Right renal pelvis (tissue), 4 donors: ENCODE measurements around the gene PPP2R2B. TPM values are rescaled to one million over a fixed set of nuclear protein-coding genes. Genes with fewer than 3 reads are reported as not detected.

Source experiments
- DNase-seq, 4 donors: peaks; one replicate each; pipeline ENCODE4 v3.0.0-alpha.2; 2013; ENCODE audit warnings: low read depth in 4 of 4, low spot score in 3 of 4, missing footprints in 1 of 4
- polyA plus RNA-seq, 4 donors: library from polyadenylated mRNA; unstranded; fragments of 120-200 nt; gene quantifications; one replicate each; pipeline ENCODE4 v1.2.1, GENCODE V29; 2013; ENCODE audit not compliant: insufficient read length in 4 of 4

PPP2R2B gene
- polyA plus RNA-seq, 4 donors: 14.4 to 18.2 (median 15.1) TPM

DNA sequence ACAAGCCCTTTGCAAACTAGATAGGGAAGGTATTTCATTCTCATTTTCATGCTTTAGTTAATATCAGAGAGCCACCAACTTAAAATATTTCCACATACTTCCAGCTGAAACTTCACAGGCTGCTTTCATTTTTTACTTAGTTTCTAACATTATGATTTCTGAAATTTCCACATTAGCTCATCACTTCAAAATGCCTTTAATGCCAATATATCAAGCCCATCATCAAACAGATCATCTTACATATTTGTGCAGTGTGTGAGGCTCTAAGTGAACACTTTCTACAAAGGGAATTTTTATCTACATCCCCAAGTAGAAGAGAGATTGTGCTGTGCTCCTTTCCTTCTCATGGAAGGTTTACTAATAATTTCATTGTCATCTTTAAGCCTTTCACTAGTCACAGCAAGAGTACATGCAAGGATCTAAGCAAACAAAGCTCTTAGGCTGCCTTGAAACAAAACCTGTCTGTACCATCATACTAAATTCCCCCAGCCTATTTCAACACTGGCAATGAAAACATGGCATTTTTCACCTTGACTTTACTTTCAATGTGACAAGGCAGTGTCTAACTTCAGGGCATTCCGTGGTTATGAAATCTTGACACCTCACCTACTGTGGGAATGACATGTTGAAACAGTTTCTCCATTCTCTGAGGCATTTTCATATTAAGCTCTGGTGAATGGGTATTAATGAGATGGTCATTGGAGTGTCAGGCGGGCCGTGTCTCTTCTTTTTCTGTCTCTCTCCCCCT is 45.4 kb downstream of the PPP2R2B start:
- DNase-seq: no peak

DNA sequence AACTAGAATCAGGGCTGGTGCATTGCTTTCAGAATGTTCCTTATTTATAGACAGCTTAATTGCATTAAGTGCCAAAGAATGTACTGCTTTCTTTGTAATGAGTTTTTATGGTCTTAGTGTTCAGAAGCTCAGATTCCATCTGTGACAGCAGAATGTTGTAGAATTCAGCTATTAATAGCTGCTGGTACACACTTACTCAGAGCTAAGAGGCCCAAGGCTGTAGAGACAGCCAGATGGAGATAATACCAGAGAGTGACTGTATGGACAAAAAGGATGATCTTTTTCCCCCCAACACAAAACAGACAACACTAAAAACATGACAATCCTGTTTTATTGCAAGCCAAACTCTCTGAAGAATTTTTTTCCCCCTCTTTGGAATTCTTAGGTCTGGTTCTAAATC is 50.2 kb downstream of the PPP2R2B start:
- no peak for DNase-seq

DNA sequence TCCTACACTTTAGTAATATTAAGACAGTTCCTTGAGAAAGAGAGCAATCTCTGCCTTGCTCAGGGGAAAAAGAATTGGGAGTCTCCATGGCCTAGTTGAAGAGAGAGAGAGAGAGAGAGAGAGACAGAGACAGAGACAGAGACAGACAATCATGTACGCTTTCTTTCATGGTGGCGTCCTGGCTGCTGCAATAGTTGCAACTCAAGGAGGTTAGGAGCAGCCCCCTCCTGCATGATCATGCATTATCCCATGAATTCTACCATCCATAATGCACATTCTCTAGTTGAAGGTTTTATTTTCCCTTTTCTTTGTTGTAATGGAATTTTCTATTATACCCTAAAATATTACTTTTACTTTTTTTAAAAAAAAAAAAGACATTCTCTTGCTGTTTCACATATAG is 50.7 kb downstream of the PPP2R2B start:
- no peak for DNase-seq

GRCh38 chr5:146825033-146825432 is 53.5 kb downstream of the PPP2R2B start:
- peak; percentile 37 to 49 (median 42) for DNase-seq

GRCh38 chr5:146821732-146822131 is 56.8 kb downstream of the PPP2R2B start:
- no peak for DNase-seq

DNA sequence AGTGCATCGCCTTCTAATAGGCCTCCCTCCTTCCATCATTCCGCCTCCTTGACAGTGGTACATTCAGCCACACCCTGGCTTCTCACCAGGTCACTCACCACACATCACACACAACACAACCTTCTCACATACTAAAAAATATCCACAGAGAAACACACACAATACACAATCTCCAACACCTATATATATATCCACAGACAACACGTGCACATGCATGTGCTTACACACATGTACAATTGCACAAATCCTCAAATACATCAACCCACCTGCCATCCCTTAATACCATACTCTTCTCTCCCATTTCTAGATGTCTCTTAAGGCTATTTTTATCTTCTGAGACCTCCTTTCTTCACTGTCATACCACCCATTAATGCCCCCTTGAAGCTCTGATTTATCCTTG is 57.6 kb downstream of the PPP2R2B start:
- no peak for DNase-seq

- DNase-seq: no peak
Measured at GRCh38 chr5:146818822-146819221, 59.7 kb downstream of the PPP2R2B start.

DNA sequence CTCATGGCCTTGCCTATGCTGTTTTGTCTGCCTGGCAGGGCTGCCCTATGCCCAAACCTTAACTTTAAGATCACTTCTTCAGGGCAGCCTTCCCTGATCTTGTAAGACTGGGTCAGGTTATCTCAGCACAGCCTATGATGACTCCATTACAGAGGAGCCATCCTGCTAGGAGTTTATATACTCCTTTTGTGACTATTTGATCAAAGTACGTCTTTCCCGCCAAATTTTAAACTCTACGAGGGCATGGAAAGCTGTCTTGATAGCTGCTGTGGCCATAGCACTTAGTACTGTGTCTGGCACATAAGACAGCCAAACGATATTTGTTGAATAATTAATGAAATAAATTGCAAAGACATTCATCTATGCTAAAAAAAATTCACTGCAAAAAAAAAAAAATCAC is 60.6 kb downstream of the PPP2R2B start:
- no peak for DNase-seq

DNA sequence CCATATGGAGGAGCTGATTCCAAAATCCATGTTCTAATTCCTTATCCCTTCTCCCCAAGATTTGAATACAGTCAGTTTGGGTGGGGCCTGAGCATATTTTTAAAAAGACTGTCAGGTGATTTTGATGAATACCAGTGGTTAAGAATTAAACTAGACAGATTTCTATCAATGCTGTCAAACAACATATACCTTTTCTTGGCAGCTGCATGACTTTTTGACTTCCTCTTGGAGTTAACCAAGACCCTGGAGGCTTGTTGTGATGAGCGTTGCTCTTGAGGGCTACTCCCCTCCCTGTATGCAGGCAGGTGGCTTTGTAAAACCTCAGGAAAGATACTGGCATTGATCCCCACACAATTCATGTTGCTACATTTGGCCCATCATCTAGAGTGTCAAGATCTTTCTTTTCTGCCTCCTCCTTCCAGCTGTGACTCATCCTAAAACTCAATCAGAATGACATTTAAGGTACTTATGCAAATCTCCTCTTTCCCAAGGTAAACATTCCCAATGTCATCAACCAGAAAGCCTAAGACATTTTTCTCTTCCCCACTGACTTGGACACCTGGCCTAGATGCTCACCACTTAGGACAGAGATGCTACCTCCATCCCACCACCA is 61.7 kb downstream of the PPP2R2B start:
- no peak for DNase-seq

GRCh38 chr5:146815411-146815810 is 63.1 kb downstream of the PPP2R2B start:
- no peak for DNase-seq

DNA sequence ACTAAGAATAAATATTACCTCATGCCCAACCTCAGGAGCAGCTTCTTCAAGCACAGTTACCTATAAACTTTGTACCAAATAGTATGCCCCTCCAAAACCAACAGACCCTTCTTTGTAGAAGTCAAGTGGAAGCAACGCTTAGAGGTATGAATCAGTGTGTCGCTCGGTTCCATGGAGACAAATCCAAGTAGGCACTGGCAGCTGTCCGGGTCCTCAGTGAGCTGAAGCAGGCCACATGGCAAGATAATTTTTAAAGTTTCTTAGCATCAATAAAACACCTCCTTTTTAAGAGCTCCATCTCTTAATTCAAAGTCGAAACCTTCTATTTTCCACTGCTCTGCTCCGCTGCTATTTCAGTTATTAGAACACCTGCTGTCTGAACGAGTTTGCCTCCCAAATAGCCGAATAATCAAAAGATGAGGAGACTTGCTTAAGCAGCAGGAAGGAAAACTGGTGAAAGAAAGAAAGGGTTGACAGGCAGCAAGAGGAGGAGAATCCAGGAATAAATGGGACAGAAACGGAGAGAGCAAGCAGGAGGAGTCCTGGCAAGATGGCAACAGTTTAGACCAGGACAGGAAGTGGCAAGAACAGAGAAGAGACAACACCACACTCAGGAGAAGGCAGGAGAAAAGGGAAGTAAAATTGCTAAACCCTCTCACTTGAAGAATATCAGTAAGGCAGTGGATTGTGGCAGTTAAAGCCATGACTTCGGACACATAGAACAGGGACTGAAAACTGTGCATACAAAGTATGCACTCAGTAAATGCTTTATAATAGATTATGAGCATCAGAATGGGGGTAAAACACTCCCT is 65.0 kb downstream of the PPP2R2B start:
- DNase-seq: no peak

- DNase-seq: no peak
Measured at GRCh38 chr5:146805081-146805480, 73.5 kb downstream of the PPP2R2B start.

- DNase-seq: no peak
Measured at GRCh38 chr5:146802945-146803522, 75.5 kb downstream of the PPP2R2B start.

DNA sequence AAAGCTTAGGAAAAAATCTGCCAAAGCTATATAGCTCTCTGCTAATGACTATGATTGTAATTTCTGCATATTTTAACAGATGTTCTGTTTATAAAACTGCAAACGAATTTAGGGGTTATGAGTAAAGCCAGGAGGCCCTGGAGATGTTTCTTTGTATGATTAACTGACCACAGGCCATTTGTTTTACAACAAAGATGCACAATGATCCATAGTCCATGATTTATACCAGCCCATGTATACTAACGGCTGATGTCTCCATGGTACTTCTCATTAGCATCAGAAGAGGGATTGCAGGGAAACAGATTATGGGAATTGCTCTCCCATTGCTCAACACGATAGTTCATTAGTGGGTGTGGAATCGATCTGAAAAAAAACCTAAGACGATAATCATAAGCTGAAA is 78.9 kb downstream of the PPP2R2B start:
- no peak for DNase-seq

DNA sequence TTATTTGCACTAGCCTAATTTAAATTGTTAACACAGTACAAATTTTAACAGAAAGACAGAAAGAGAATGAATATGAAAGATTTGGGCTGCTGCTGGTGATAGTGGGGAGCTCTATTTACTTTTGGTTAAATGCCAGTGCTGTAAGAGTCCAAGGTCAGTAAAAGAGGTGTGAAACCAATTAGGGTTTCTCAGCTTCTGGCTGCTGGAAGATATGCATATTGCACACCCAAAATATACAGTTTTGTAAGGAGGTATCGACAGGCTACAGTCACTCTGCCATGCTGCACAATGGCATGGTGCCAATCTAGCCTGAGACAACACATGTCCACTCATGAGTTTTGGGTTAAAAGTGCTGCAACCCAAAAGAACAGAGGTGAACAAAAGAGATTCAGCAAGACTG is 79.3 kb downstream of the PPP2R2B start:
- no peak for DNase-seq

DNA sequence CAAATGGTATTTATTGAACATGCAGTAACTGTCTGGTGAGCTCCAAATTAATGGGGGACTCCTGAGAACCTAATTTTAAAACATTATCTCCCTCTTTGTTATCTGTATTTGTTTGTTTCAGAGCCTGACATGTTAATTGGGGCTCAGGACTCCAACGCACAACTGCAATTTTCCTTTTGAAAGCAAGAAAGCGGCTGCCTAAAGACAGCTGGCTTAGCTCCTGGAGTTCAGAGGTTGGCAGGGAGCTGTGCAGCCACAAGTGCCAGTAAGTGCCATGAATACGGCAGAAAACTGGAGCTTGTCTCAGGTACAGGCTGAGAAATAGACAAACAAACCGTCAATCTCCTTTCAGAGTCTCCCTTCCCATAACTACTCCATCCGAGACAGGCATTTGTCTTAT is 80.9 kb downstream of the PPP2R2B start:
- DNase-seq: no peak

GRCh38 chr5:146796911-146797310 is 81.6 kb downstream of the PPP2R2B start:
- DNase-seq: no peak

- DNase-seq: no peak
Measured at GRCh38 chr5:146796144-146796543, 82.4 kb downstream of the PPP2R2B start.

GRCh38 chr5:146794326-146795029 is 84.1 kb downstream of the PPP2R2B start:
- no peak for DNase-seq

DNA sequence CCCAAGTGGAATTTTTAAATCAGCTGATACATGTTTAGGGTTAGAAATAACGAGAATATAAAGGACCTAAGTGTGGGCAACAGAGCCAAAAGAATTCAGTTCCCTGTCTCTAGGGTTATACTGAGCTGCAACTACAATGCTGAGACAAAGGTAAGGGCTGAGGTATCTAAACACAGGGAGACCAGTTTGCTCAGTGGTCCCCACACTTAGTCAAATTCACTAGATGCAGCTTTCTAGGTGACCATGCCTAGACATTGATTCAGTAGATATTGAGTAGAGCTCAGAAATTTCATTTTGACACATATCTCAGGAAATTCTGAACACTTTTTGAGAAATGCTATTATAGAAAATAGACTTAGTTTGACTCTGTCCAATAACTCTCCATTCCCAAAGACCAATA is 84.8 kb downstream of the PPP2R2B start:
- no peak for DNase-seq

DNA sequence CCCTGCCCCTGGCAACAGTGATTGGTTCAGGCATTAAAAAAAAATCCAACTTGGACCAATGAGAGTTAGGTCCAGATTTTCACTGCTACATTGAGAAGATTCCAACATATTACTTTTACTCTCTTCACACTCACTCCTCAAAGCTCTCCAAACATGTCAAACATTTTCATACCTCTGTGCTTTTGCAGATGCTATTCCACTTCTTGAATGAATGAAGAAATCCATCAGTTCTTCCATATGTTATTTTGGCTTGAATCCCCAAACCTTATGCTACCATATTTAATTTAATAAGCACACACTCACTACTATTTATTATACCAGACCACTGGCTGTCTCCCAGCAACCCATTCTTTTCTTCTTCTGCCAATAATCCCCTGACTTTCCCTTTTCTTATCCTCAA is 87.1 kb downstream of the PPP2R2B start:
- DNase-seq: no peak
